Osteocyte (in vitro differentiated cells): ENCODE measurements around the gene ROR2. TPM values are rescaled to one million over a fixed set of nuclear protein-coding genes. Genes with fewer than 3 reads are reported as not detected.

Source experiments
- DNase-seq: peaks from one replicate; pipeline ENCODE4 v3.0.0; 2021; ENCODE audit warnings: mixed read lengths; ENCODE audit not compliant: unreplicated experiment; ENCODE audit errors: extremely low spot score
- H3K27ac Mint-ChIP-seq: one replicate; pipeline ENCODE4 v1.8.0; 2021; ENCODE audit warnings: mild to moderate bottlenecking, mixed read lengths; ENCODE audit not compliant: unreplicated experiment
- H3K27me3 Mint-ChIP-seq: one replicate; pipeline ENCODE4 v1.8.0; 2021; ENCODE audit warnings: mixed read lengths; ENCODE audit not compliant: unreplicated experiment
- H3K36me3 Mint-ChIP-seq: one replicate; pipeline ENCODE4 v1.8.0; 2021; ENCODE audit warnings: mixed read lengths; ENCODE audit not compliant: unreplicated experiment
- H3K4me1 Mint-ChIP-seq: one replicate; pipeline ENCODE4 v1.8.0; 2021; ENCODE audit warnings: mixed read lengths; ENCODE audit not compliant: unreplicated experiment
- H3K4me3 Mint-ChIP-seq: one replicate; pipeline ENCODE4 v1.8.0; 2021; ENCODE audit warnings: mild to moderate bottlenecking, moderate library complexity, mixed read lengths; ENCODE audit not compliant: unreplicated experiment
- H3K9me3 Mint-ChIP-seq: one replicate; pipeline ENCODE4 v1.8.0; 2021; ENCODE audit warnings: mixed read lengths; ENCODE audit not compliant: unreplicated experiment
- CTCF ChIP-seq: fragments of 200-600 bp; sonication (generic); IDR thresholded peaks from 2 replicates; pipeline ENCODE4 v1.5.0; 2021; ENCODE audit warnings: antibody characterized with exemption, mild to moderate bottlenecking, moderate library complexity
- total RNA-seq: library from RNA; stranded (reverse); gene quantifications from 2 replicates; pipeline ENCODE4 v1.2.1, GENCODE V29; 2021

ROR2 gene
- total RNA-seq, 1 donor from 2014 or later = 48.2 TPM

GRCh38 chr9:91899219-91899563 is 50.8 kb downstream of the ROR2 start:
- Mint-ChIP-seq H3K4me3 (no peak overlapping the region), H3K36me3 (no peaks in the 10 kb centered on the region), H3K9me3 (no peaks in the 10 kb centered on the region), H3K27me3 (no peaks in the 10 kb centered on the region), H3K27ac (peak overlapping the region; percentile 75), H3K4me1 (peaks cover 98% of the 10 kb centered on the region)
- DNase-seq = no peak
- TF ChIP-seq CTCF = no peak

- peak overlapping the region; percentile 19 for H3K4me3 Mint-ChIP-seq
- peaks cover 98% of the 10 kb centered on the region for H3K4me1 Mint-ChIP-seq
- H3K36me3 Mint-ChIP-seq = no peaks in the 10 kb centered on the region
- no peaks in the 10 kb centered on the region for H3K27me3 Mint-ChIP-seq
- H3K27ac Mint-ChIP-seq = peak overlapping the region; percentile 75
- peak; percentile 88 for DNase-seq
- no peaks in the 10 kb centered on the region for H3K9me3 Mint-ChIP-seq
- TF ChIP-seq CTCF = no peak
Measured at GRCh38 chr9:91898451-91899218, 51.4 kb downstream of the ROR2 start.

- DNase-seq = no peak
- Mint-ChIP-seq H3K36me3 (no peaks in the 10 kb centered on the region), H3K4me3 (no peak overlapping the region), H3K9me3 (no peaks in the 10 kb centered on the region), H3K27ac (peak overlapping the region; percentile 92), H3K27me3 (no peaks in the 10 kb centered on the region), H3K4me1 (peaks cover 95% of the 10 kb centered on the region)
- no peak for TF ChIP-seq CTCF
Measured at GRCh38 chr9:91897201-91897600, 52.8 kb downstream of the ROR2 start.

GRCh38 chr9:91896513-91897121 is 53.4 kb downstream of the ROR2 start:
- no peaks in the 10 kb centered on the region for H3K9me3 Mint-ChIP-seq
- H3K4me1 Mint-ChIP-seq = peaks cover 92% of the 10 kb centered on the region
- TF ChIP-seq CTCF = no peak
- no peaks in the 10 kb centered on the region for H3K36me3 Mint-ChIP-seq
- H3K27ac Mint-ChIP-seq = peak overlapping the region; percentile 92
- H3K4me3 Mint-ChIP-seq = peak overlapping the region; percentile 23
- H3K27me3 Mint-ChIP-seq = no peaks in the 10 kb centered on the region
- DNase-seq = no peak

- Mint-ChIP-seq H3K27ac (peak overlapping the region; percentile 92), H3K4me3 (no peak overlapping the region), H3K27me3 (no peaks in the 10 kb centered on the region), H3K9me3 (no peaks in the 10 kb centered on the region), H3K4me1 (peaks cover 92% of the 10 kb centered on the region), H3K36me3 (no peaks in the 10 kb centered on the region)
- DNase-seq = no peak
- TF ChIP-seq CTCF = no peak
Measured at GRCh38 chr9:91896097-91896496, 53.9 kb downstream of the ROR2 start.
